Measurements from ENCODE around the gene FAP.

The FAP gene, protein sequence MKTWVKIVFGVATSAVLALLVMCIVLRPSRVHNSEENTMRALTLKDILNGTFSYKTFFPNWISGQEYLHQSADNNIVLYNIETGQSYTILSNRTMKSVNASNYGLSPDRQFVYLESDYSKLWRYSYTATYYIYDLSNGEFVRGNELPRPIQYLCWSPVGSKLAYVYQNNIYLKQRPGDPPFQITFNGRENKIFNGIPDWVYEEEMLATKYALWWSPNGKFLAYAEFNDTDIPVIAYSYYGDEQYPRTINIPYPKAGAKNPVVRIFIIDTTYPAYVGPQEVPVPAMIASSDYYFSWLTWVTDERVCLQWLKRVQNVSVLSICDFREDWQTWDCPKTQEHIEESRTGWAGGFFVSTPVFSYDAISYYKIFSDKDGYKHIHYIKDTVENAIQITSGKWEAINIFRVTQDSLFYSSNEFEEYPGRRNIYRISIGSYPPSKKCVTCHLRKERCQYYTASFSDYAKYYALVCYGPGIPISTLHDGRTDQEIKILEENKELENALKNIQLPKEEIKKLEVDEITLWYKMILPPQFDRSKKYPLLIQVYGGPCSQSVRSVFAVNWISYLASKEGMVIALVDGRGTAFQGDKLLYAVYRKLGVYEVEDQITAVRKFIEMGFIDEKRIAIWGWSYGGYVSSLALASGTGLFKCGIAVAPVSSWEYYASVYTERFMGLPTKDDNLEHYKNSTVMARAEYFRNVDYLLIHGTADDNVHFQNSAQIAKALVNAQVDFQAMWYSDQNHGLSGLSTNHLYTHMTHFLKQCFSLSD

GRCh38 chr2:162243294-162243693, at the start of gene FAP:
Gene FAP (minus strand): TSS chr2:162243445. CDS start chr2:162243327, 118 bp downstream.
- DNase-seq: peak; percentile 87

DNA sequence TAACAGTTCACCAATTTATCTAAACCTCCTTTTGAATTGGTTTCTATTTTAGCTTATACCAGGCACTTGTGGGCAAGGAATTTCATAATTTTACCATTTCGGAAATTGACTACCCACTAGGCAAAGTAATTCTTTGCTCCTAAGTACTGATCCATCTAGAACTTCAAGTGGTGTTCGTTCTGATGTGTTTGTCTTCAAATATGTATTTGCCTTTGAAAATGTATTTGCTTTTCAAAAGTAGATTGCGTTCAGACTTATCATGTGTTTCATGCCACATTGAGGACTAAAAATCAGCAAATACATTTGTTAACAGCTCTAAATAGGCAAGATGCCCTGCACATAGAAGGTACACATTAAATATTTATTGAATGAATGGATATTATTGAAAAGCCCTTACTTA, 48.5 kb upstream of the FAP start:
- DNase-seq: no peak

DNA sequence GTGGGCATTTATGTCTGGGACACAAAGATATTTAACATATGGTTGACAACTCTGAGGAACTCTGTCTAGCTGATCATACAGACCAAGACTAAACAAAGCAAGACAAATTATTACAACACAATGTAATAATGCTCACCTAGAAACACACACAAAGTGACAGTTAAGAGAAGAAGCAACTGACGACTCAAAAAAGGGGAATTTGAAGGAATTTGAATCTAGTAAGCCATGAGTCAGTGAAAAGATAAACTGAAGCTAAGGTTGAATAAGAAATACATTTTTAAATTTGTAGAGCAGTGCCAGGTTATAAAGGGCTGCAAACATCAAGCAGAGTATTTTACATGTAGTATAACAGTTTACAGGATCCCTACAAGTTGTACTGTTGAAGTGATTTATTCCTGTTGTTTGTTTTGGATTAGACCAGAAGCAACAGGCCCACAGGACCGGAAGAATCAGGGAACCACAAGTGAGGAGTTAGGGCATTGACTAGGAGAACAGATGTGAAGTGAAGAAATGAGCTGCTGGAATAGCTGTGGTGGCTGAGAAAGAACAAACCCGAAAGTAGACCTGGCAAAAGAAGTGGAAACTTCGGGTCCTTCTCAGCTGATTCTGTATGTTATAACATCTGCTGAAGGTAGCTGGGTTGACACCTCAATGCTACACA, 39.6 kb upstream of the FAP start:
- DNase-seq: no peak

DNA sequence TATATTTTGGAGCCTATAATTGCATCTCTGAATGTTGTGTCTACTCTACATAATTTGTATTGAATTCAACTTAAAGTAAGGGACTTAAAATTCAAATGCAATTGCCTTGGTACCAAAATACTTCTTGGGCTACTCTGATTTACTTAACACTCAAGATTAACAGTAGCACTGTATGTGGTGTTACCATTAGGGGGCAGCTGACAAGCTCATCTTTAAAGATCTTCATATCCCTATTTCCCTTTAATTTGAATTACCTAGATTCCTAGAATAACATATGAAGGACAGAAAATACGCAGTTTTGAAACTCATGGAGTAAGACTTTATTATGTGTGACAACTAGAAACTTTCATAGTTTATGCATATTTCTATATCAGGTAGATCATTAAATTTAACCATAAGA, 37.4 kb upstream of the FAP start:
- DNase-seq: no peak

DNA sequence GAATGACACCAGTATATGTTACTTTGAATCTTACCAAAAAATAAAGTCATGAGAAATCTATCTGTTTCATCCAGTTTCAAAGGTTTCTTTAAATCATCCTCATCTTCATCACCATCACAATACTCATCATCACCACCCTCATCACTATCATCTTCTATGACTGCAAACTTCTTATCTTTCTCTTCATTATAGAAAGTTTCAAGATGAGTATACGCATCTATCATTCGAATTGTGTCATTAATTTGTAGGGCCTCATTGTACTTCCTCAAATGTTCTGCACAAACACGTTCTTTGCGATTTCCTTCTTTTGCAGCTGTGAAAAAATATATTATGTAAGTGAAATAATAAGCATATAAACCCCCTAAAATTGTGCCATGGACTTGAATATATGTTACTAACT, 34.1 kb upstream of the FAP start:
- DNase-seq: no peak

- DNase-seq: no peak
Measured at GRCh38 chr2:162267996-162268395, 24.8 kb upstream of the FAP start.

DNA sequence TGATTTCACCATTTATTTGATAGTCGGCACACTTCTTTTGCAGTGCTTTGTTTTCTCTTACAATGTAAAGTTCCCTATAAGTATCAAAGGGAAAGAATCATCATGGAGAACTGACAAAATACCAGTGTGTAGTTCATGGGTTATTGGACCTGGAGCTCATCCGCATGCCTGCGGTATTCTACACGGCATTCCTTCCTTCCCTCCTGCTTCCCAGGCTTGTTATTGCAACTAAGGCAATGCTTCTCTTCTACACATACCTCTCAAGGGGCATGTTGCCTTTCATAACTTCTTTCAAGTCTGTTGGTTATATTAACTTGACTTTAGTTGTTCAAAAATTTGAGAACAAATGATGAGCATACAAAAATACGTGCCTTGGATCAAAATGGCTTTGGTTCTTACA, 24.3 kb upstream of the FAP start:
- DNase-seq: no peak

GRCh38 chr2:162266460-162266760, 23.2 kb upstream of the FAP start:
- DNase-seq: no peak

- DNase-seq: no peak
Measured at GRCh38 chr2:162265666-162266459, 22.6 kb upstream of the FAP start.

DNA sequence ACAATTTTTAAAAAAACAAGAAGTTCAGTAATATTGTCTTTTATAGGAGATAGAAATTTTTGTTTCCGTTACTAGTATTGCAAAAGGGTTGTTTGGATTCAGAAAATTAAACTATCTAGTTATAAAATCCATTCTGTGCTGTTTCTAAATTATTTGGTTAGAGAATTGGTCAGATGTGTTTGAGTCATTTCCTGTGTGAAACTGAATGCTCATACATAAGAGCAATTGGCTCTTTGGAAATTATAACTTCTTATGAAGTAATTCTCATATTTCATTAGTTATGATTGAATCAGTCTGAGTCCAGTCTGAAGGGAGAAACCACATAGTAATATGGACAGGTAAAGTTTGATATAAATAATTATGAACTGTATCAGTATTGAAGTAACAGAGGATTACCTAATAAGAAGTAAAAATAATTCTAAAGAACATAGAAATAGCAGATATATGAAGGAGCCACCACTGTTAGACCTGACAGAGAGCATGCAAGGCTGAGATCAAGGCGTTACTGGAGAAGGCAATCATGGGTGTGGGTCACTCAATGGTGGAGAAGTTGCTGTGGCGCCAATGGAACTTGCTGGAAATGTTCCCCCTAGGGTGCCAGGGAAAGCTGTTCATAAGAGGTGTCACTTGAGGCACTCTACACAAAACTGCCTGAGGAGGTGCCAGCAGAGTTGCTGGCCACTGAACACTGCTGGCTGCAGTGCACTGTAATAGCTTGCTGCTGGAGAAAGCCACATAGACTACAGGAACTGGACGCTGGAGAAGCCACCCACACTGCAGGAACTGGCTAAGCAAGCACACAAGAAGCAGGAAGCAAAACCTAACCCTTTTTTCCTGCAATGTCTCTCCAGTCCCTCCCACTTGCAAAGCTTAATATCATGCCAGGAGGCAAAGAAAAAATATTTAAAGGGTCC, 18.0 kb upstream of the FAP start:
- peak; percentile 64 for DNase-seq

GRCh38 chr2:162258686-162259085, 15.4 kb upstream of the FAP start:
- peak; percentile 38 for DNase-seq

GRCh38 chr2:162258169-162258568, 14.9 kb upstream of the FAP start:
- DNase-seq: no peak

- no peak for DNase-seq
Measured at GRCh38 chr2:162257425-162257824, 14.2 kb upstream of the FAP start.

GRCh38 chr2:162256591-162256991, 13.3 kb upstream of the FAP start:
- peak; percentile 23 for DNase-seq

DNA sequence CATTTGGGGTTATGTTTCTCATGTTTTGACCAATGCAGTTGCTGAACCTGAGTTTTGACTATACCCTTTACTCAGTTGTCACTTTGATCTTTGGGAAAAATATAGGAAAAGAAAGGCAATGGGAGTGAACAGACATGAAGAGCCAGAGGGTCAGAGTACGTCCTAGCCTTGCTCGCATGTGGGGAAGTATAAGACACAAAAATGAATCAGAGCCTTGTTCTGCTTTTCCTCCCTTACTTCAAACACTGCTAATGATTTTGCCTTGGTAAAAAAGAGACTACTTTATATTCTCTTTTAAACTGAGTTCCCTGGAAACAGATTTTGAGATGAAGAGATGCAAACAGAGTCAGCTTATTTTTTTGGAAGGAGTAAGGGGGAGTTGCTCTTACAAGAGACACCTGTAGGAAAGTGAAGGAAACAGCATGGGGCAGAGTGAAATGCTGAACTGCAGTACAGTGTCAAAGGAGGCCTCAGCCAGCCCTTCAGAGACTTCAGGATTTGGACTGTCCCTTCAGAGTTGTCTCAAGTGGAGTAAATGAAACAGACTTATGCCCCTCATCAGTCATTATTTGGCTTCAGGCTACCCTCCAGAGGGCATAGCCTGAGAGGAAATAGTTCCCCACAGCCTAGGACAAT, 11.1 kb upstream of the FAP start:
- DNase-seq: no peak

DNA sequence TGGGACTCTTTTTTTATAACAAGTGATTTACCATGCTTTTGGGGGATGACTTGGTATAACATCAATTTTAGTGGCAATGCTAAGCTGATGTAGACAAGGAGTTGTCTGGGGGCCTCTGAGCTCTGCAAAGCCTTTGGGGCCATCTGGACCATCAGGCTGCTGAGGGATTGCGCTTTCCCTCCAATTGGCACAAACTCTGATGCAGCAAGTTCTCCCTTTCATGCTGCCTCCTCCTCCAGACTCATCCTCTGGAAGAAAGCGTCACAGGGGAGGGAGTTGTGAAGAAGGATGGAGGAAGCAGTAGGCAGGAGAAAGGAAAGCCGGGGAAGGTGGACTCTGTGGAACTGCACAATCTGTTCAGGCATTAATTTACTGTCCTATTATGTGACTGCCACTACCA, 10.2 kb upstream of the FAP start:
- DNase-seq: no peak

DNA sequence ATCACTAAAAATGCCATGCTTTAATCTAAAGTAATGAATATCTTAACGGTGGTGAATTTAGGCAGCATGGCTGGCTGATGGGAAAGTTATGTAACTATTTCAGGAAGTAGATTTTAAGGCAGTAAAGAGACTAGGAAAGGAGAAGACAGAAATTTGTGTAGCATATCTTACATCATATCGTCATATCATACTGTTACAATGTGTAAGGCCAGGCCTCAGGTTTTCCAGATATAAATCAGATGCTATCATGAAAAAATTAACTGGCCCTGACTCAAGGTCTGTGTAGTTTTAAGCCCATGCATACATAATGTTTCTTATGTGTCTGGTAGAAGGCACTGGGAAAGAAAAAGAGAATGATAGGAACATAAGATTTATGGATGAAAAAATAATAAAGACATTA, 8.9 kb upstream of the FAP start:
- no peak for DNase-seq

GRCh38 chr2:162245781-162246180, 2.5 kb upstream of the FAP start:
- peak; percentile 86 for DNase-seq

- peak; percentile 31 for DNase-seq
Measured at GRCh38 chr2:162245061-162245460, 1.8 kb upstream of the FAP start.

GRCh38 chr2:162244541-162245031, 1.3 kb upstream of the FAP start:
- DNase-seq: peak; percentile 93

DNA sequence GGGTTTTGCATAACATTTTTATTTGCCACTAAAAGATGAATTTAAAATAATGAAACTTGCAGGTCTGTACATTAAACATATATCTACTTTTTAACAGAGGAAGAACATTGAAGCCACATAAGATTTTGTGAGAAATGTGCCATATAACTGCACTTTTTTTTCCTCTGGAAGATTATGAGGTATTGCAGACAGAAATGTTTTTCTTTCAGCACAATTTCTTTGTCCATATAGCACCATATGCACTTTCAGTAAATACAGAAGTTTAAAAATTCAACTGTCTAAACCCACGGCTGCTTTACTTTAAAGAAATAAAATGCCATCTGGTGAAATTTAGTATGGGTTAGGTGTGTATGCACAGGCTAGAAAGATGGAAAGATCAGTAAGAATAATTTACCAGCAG, 470 bp upstream of the FAP start:
- no peak for DNase-seq

Measured in EL (cell line).